GM19328 (cell line): ENCODE data around the gene HCN1.
"Not testable (repeated sequence)": the region's sequence is repeated elsewhere in the genome, so short reads cannot be mapped to it uniquely, and the experiment has no call there.

Source experiments
- ATAC-seq: cut with Tn5 transposase; IDR thresholded peaks from one replicate; pipeline ENCODE4 v1.9.1; 2021; ENCODE audit warnings: mild to moderate bottlenecking, moderate library complexity; ENCODE audit not compliant: unreplicated experiment

The HCN1 gene

DNA sequence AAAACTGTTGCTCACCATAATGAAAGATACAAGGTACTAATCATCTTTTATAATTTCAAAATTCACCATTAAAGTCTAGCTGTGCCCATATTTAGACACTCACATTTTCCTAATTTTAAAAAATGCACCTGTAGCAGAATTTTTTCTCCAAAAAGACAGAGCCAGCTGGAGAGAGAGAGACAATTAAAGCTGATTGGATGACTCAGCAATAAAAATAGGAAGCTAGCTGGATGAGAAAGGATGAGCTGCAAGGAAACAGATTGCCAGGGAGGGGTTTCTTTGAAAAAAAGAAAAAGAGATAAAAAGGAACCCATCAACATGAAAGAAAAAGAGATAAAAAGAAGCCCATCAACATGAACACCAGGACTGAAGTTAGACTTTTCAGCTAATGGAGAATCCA, 73.8 kb downstream of the HCN1 start:
- ATAC-seq, result no peak

DNA sequence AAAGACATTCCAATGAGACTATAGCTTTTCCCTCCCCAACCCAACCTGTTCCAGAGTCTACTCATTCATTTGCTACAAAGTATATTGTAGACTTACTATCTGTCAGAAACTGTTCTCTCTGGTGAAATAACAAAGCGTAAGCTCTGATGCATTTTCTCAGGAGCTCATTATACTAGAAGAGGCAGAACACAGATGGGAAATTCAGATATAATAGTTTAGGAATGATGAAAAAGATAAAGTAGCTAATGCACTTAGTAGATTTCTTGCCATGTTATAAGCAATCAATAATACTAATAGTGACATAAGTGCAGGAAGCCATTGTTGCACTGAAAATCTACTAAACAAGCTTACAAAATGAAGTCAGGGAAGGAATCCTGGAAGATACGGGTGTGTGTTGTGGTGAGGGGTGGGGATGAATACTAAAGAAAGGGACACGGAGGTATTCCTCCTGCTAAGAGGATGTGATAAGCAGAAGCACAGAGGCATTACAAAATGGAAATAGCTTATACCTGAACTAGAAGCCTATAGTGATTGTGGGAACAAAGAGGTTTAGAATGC, 78.2 kb downstream of the HCN1 start:
- ATAC-seq, result no peak

DNA sequence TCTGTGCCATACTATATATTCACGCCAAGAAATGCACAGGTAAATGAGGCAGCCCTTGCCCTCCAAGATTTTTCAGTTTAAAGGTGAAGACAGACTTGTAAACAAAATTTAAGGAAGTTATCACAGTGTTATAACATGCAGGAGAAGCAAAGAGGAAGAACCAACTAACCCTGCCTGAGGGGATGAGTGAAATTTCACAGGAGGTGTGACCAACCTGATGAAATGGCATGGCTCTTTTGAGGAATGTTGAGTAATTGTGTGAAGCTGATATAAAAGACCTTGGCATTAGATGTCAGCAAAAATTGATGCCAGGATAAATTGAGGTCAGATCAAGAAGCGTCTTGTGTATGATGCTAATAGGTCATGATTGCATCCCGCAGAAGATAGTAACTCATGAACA, 86.5 kb downstream of the HCN1 start:
- no peak for ATAC-seq

DNA sequence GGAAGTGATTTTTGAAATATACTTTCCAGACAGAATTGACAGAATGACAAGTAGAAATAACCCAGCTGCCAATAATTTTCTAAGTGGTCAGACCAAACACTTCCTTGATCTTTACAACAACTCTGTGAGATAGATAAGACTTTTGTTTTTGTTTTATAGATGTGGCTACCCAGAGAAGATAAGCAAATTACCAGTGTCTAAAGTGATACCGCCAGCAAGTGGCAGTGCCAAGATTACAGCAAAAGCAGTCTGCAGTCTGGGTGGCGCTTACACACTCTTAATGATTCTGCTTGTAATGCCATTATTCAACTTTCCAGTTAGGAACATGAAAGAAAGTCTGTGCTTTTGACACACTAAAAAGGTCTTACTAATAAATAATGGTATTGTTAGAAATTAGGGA, 92.1 kb downstream of the HCN1 start:
- no peak for ATAC-seq

DNA sequence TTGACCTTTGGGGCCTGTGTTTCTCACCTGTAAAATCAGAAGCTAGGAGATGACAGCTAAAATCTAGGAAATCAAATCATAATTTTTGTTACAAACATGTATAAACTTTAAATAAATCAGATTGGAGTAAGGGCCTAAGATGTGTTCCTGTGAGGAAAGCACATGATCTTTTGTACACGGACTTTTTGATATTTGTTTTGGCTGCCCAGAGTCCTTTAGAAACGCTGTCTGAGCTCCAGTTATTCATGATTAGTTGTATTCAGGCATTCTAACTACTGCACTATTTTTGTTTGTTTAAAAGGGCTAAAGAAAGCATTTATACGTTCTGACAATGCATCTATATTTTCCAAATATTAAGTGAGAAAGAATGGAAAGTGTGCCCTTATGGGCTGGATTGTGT, 94.8 kb downstream of the HCN1 start:
- no peak for ATAC-seq

DNA sequence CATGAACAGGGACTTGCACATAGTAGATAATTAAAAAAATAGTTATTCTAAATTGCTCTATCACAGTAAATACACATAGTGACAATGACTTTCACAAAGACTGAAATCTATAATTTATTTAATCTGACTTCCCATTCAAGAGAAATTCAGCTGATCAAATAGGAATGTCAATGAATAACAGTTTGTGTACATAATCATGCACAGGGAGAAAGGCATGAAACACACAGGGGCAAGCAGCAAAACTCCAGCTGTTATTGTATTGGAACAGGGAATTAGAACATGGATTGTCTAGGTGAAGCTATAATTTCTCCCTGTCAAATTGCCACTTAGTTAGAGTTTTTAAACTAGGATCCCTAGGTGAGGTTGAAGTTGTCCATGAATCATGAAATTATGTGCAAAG, 99.9 kb downstream of the HCN1 start:
- no peak for ATAC-seq

DNA sequence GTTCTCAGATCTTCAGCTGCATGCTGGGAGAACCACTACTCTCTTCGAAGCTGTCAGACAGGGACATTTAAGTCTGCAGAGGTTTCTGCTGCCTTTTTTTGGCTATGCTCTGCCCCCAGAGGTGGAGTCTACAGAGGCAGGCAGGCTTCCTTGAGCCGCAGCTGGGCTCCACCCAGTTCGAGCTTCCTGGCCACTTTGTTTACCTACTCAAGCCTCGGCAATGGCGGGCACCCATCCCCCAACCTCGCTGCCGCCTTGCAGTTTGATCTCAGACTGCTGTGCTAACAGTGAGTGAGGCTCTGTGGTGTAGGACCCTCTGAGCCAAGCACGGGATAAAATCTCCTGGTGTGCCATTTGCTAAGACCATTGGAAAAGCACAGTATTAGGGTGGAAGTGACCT, 110.2 kb downstream of the HCN1 start:
- ATAC-seq, result not testable (repeated sequence)

DNA sequence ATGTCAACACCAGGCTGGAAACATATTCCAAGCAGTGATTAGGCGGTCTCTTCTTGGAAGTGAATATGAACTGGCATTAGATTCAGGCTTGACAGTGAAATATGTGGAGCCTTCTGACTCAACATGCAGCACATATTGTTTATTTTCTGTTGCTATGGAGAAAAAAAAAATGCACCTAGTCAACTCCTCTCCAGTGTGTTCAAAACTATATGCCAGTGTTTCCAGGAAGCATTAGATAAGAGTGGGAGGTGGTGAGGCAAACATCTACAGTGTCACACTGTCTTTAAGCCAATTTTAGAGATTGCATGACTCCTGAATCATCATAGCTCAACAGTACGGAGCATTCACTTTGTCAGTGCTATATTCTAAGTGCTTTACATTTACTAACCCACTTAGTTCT, 117.9 kb downstream of the HCN1 start:
- ATAC-seq, result no peak

DNA sequence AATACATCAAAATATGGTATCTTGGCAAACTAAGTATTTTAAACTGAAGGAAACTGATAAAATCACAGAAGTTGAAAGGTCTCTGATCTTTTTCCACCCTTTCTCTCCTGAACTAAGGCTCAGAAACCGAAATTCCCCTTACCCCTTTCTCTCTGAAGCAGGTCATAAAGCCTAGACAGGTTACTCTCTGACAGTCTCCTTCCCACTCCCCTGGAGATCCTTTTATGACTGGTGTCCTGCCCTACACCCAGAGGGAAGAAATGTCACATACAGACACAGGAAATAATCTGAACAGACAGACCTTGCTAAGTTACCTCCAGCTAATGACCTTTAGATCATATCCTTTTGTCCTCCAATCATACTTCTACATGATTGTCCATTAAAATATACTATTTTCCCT, 127.4 kb downstream of the HCN1 start:
- no peak for ATAC-seq

DNA sequence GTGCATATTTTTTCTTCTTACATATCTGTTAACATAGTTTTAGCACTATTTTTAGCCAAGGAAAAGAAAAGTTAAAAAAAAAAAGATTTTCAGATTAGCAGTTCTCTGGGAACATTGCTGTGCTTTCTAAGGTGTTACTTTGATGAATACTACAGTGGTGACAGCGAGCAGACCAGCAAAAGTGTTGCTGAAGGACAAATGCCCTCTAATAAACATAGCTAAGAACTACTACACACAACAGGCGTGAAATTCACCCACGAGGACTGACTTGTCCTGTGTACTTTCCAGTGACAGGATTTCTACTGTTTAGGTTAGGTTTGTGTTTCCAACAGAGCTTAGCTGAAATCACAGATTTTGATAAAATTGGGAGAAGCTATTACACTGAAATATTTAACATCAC, 153.8 kb downstream of the HCN1 start:
- ATAC-seq, result no peak

DNA sequence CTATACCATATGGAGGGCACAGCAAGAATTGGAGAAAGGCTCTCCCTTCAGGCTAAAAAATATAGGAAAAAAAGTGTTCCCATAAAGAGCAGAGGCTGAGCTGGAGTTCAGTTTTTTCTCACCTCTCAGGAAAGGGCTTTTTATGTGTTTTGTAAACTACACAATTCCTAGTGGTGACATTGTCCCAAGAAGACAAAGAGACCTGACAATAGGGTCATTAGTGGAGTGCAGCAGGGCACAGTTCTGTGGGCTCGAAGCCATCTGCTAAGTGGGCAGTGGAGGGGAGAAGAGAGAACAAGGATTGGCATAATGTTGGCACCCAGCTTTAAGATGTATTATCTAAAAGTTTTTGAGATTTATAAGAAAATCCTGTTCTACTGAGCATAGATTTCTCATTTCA, 162.5 kb downstream of the HCN1 start:
- ATAC-seq, result no peak

DNA sequence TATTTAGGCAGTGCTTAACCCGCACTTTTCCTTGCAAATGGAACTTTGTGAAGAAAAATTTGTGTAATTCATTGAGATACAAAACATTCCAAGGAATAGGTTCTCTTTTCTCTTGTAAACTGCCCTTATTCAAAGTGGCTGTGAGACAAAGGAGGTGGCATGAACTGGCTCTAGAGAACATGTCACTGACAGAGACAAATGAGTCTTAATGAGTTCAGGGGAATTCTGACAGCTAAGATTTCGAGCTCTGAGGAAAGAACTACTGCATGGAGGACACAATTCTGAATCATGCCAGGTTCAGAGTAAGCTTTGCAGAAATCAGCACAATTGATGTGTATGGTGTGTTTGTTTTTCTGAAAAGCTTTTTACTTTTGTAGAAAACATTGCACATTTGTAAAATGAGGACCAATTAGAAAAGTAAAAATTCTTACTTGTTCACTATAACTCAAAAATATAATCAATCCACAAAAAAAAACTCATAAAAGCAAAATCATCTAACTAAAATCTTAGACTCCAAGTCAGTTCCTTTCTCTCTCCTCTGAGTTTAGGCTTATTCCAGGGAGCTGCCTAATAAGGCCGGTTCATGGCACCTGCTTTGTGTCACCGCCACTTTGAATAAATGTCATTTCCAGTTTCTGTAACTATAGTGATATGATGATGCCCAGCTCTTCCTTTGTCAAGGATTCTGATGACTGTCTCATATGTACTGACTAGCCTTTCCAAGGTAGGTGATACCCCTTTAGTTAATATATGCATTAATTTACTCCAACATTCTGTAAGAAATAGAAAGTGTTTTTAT, 163.2 kb downstream of the HCN1 start:
- no peak for ATAC-seq

DNA sequence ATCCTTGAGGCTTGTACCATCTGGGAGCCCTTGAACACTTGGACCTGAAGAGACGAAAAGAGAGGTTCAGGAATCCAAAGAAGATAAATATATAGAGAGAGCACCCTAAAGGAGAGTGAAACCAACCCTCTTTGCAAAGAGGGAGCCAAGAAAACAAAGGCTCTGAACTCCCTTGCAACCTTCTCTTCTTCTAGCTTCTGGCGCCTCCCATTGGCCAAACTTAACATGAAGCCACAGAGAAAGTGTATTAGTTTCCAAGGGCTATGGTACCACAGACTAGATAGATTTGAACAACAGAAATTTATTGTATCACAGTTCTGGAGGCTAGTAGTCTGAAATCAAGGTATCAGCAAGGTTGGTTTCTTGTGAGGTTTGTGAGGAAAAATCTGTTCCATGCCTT, 175.1 kb downstream of the HCN1 start:
- no peak for ATAC-seq

DNA sequence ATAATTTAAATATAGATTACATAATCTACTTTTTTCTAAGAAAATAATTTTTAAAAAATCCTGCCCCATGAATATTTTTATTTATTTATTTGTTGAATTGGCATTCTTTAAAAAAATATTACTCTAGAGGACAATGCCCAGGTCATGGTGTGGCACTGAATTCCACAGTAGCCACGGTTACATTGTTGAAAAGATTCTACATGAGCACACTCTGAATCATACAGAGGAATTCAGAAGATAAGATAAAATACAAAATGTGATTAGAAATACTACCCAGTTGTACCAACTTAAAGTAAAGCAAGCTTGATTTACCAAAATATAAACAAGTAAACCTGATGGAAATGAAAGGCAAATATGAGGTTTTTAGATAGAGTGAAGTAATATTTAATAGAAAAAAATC, 183.7 kb downstream of the HCN1 start:
- ATAC-seq, result no peak

DNA sequence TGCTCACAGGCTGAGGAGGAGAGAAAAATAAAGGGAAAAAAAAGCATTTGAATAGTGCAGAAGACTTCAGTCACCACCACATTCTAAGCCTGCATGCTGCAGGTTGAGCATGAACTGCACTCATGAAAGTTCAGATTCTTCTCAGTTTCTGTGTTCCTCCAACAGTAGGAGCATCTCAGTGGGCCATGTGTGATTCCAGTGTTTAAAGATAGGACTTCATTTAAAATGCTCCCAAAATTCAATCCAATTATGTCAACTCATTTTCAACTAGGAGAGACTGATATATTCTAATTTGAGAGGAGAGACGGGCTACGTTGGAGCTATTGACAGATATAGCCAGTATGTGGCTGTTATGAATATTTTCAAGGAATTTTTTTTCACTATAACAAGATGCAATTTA, 186.8 kb downstream of the HCN1 start:
- no peak for ATAC-seq

DNA sequence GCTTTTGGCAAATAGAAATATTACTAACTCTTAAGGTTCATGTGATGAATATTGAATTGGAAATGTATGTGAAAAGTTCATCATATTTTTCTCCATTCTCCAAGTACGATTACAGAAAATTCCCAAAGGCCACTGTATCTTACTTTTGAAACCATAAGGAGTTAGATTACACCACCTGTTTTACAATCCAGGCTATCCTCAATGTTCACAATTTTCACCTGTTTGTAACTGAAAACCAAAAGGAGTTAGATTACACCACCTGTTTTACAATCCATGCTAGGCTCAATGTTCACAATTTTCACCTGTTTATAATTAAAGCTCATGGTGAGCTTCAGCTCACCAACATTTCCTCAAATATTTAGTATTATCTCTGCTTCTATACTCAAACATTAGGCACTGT, 188.0 kb downstream of the HCN1 start:
- no peak for ATAC-seq

DNA sequence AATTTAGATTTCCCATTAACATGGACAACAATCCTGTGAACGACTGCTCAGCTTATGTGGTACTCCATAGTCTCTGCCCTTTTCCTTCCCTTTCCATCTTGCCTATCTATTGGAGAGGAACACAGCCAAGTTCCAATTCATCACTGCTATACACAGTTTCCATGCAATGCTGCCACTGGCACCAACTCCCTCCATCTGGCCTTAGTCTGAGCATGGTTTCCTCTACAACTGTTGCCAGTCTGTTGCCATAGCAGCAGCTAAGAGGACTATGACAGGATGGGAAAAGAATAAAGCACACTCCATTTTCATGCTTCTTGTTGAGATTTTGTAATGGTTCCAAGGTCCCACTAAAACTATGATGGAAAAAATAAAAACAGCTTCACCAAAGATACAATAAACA, 189.0 kb downstream of the HCN1 start:
- ATAC-seq, result no peak

DNA sequence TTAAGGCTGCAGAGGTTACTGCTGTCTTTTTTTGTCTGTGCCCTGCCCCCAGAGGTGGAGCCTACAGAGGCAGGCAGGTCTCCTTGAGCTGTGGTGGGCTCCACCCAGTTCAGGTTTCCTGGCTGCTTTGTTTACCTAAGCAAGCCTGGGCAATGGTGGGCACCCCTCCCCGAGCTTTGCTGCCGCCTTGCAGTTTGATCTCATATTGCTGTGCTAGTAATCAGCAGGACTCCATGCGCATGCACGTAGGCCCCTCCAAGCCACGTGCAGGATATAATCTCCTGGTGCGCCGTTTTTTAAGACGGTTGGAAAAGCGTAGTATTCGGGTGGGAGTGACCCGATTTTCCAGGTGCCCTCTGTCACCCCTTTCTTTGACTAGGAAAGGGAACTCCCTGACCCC, 197.2 kb downstream of the HCN1 start:
- not testable (repeated sequence) for ATAC-seq

DNA sequence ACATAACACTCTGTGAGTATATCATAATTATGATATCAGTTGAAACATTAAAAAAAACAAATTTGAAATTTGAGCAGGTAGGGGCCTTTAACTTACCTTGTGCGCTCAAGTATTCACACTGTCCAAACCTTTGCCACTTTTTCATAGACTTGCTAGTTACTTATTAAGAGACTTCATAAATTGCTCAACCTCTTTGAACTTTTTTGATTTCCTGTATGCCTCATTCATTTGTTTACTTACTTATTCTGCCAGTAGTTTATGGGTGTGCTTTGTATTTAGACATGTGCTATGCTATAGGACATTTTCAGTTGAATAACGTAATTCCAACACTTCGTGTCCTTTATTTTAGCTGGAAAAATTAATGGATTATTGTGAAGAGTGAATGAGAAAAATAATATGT, 204.8 kb downstream of the HCN1 start:
- ATAC-seq, result no peak

DNA sequence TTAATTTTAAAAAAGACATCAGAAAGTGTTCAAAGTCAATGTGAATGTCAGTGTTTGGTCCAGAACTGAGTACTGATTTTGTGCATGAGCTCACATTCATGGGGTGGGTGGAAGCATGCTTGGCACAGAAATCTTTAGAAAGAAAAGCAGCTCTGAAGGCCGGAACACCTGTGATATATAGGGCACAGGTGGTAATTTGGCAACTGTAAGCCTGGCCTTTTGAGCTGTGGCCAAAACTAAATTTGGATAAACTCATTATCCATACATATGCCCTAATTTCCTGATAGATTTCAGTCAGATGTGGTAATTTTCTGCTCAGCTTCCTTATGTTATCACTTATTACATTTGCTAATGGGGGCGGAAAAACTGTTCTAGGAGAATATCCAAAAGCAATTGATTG, 211.4 kb downstream of the HCN1 start:
- no peak for ATAC-seq

DNA sequence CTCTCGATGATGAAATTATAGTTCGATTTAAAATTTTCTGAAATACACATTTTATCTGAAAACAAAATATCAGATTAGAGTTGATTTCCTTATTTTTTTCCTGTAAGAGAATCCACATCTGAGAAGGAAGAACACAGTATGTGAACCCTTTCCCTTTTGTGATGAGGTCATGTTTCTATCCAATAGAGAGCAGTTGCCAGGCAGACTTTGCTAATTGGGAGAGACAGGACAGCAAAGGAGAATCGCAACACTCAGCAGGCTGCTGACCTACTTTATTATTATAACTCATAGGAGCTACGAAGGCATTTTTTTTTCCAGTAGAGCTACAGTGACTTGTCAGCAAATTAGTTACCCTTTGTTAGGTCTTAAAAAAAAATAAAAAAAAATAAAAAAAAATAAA, 242.1 kb downstream of the HCN1 start:
- no peak for ATAC-seq

DNA sequence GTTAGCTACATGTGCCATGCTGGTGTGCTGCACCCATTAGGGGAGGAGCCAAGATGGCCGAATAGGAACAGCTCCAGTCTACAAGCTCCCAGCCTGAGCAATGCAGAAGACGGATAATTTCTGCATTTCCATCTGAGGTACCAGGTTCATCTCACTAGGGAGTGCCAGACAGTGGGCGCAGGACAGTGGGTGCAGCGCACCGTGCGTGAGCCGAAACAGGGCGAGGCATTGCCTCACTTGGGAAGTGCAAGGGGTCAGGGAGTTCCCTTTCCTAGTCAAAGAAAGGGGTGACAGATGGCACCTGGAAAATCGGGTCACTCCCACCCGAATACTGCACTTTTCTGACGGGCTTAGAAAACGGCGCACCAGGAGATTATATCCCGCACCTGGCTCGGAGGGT, 251.3 kb downstream of the HCN1 start:
- ATAC-seq, result not testable (repeated sequence)

DNA sequence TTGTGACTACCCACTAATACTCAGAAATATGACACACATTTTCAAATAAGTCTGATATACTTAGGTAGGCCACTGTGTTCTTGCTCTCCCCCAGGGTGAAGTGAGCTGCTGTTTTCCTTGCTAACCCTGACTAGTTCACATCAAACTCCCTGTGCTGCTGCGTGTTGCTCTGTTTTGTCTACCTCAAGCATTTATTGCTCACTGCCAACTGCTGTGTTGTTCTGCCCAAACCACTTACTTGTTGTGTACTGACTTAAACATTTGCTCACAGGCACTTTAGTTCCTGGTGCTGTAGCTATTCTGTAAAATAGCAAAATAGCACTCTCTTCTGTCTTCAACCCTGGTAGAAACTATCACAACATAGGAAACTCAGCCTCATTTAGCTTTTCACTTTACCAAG, 255.7 kb downstream of the HCN1 start:
- no peak for ATAC-seq
